DOHH2 (cell line): ENCODE measurements around the gene DNMBP.

Experiments used
- CTCF ChIP-seq: fragments of 200-600 bp; sonication (generic); IDR thresholded peaks from one replicate; pipeline ENCODE4 v1.5.1; 2014; ENCODE audit warnings: antibody characterized with exemption, mild to moderate bottlenecking, low read depth, low read length; ENCODE audit not compliant: poor library complexity, severe bottlenecking
- EZH2phosphoT487 ChIP-seq: fragments of 200-600 bp; sonication (generic); IDR thresholded peaks from 2 replicates; pipeline ENCODE4 v1.6.1; 2017; ENCODE audit warnings: borderline replicate concordance, mild to moderate bottlenecking, antibody characterized with exemption, low read length, moderate library complexity, mixed read lengths

GRCh38 chr10:99975942-99976809, 33.6 kb downstream of the DNMBP start:
- TF ChIP-seq CTCF: no peak
- no peak for TF ChIP-seq EZH2phosphoT487
